Activated naive CD8-positive, alpha-beta T cell treated with anti-CD3 and anti-CD28 coated beads for 36 hours (primary cell): ENCODE results near the gene KCNE4. TPM values are rescaled to one million over a fixed set of nuclear protein-coding genes. Genes with fewer than 3 reads are reported as not detected.

Experiments
- DNase-seq: peaks from one replicate; pipeline ENCODE4 v3.0.0; 2021
- H3K27ac Mint-ChIP-seq: one replicate; pipeline ENCODE4 v1.8.0; 2022; ENCODE audit warnings: mild to moderate bottlenecking, moderate library complexity, mixed read lengths
- H3K27me3 Mint-ChIP-seq: one replicate; pipeline ENCODE4 v1.8.0; 2022; ENCODE audit warnings: mild to moderate bottlenecking, mixed read lengths
- H3K36me3 Mint-ChIP-seq: one replicate; pipeline ENCODE4 v1.8.0; 2021; ENCODE audit warnings: mild to moderate bottlenecking, mixed read lengths
- H3K4me1 Mint-ChIP-seq: one replicate; pipeline ENCODE4 v1.8.0; 2021; ENCODE audit warnings: mixed read lengths
- H3K4me3 Mint-ChIP-seq: one replicate; pipeline ENCODE4 v1.8.0; 2022; ENCODE audit warnings: mild to moderate bottlenecking, moderate library complexity, mixed read lengths
- H3K9me3 Mint-ChIP-seq: one replicate; pipeline ENCODE4 v1.8.0; 2022; ENCODE audit warnings: mixed read lengths
- total RNA-seq, 2 experiments: library from RNA; stranded (reverse); gene quantifications; one replicate each; pipeline ENCODE4 v1.2.3, GENCODE V29; 2021

KCNE4 gene
- total RNA-seq, 2 experiments from 2014 or later, result not detected

GRCh38 chr2:223047260-223047761 is 4.7 kb upstream of the KCNE4 start:
- no peaks in the 10 kb centered on the region for H3K36me3 Mint-ChIP-seq

DNA sequence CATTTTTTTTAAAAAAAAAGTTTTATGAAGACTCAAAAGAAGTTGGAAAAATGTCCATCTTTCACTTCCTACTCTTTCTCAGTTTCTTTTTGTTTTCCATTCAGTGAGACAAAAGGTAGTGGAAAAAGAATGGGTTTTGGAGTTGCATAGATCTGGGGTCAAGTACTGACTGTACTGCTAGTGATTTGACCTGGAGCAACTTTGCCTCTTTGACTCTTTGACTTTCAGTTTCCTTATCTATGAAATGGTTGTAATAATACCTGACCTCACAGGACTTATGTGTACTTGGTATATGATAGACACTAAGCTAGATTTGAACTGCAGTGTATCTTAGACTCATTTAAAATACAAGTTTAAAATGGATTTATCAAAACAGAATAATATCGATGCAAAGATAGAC is 3.5 kb upstream of the KCNE4 start:
- Mint-ChIP-seq H3K27ac (no peak overlapping the region), H3K27me3 (peaks cover 11% of the 10 kb centered on the region), H3K36me3 (no peaks in the 10 kb centered on the region), H3K4me3 (no peak overlapping the region), H3K4me1 (peaks cover 7% of the 10 kb centered on the region), H3K9me3 (no peaks in the 10 kb centered on the region)
- no peak for DNase-seq

More at GRCh38 chr2:223047260-223047761, 4.7 kb upstream of the KCNE4 start:
- H3K4me3 Mint-ChIP-seq, result no peak overlapping the region
- peaks cover 12% of the 10 kb centered on the region for H3K4me1 Mint-ChIP-seq
- H3K9me3 Mint-ChIP-seq, result no peaks in the 10 kb centered on the region
- peaks cover 9% of the 10 kb centered on the region for H3K27me3 Mint-ChIP-seq
- DNase-seq, result no peak
- H3K27ac Mint-ChIP-seq, result no peak overlapping the region

DNA sequence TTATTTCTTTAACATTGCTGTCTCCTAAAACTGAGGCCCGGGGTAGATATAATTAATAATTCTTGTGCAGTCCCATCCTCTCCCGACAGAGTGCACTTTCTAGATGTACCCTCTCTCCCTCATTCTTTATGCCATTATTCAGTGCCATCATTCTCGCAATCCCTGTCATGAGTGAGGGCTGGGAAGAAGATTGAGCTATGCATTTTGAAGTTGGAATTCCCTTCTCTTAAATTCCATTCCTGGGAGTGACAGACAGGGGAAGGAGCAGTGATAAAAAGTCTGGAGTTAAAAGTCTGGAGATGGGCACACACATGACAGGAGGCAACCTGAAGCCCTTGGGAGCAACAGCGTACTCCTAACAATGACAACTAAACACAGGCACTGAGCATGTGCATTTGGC is 2.6 kb upstream of the KCNE4 start:
- H3K4me3 Mint-ChIP-seq, result no peak overlapping the region
- H3K9me3 Mint-ChIP-seq, result no peaks in the 10 kb centered on the region
- no peak for DNase-seq
- H3K27me3 Mint-ChIP-seq, result peaks cover 18% of the 10 kb centered on the region
- H3K4me1 Mint-ChIP-seq, result peaks cover 3% of the 10 kb centered on the region
- no peaks in the 10 kb centered on the region for H3K36me3 Mint-ChIP-seq
- no peak overlapping the region for H3K27ac Mint-ChIP-seq

- Mint-ChIP-seq H3K36me3 (no peaks in the 10 kb centered on the region), H3K27me3 (peaks cover 18% of the 10 kb centered on the region), H3K4me3 (no peak overlapping the region), H3K4me1 (peaks cover 3% of the 10 kb centered on the region), H3K9me3 (no peaks in the 10 kb centered on the region), H3K27ac (no peak overlapping the region)
- DNase-seq, result no peak
These were observed 1.8 kb upstream of the KCNE4 start for GRCh38 chr2:223050188-223050587.

- H3K4me1 Mint-ChIP-seq, result peaks cover 3% of the 10 kb centered on the region
- no peaks in the 10 kb centered on the region for H3K9me3 Mint-ChIP-seq
- no peak overlapping the region for H3K4me3 Mint-ChIP-seq
- peaks cover 19% of the 10 kb centered on the region for H3K27me3 Mint-ChIP-seq
- H3K36me3 Mint-ChIP-seq, result no peaks in the 10 kb centered on the region
- DNase-seq, result no peak
- no peak overlapping the region for H3K27ac Mint-ChIP-seq
These were observed 988 bp upstream of the KCNE4 start for GRCh38 chr2:223050900-223051504.

- Mint-ChIP-seq H3K4me3 (no peak overlapping the region), H3K27me3 (peaks cover 20% of the 10 kb centered on the region), H3K36me3 (no peaks in the 10 kb centered on the region), H3K9me3 (no peaks in the 10 kb centered on the region), H3K27ac (no peak overlapping the region), H3K4me1 (peaks cover 3% of the 10 kb centered on the region)
- DNase-seq, result no peak
These were observed 826 bp downstream of the KCNE4 start for GRCh38 chr2:223052548-223053483.

DNA sequence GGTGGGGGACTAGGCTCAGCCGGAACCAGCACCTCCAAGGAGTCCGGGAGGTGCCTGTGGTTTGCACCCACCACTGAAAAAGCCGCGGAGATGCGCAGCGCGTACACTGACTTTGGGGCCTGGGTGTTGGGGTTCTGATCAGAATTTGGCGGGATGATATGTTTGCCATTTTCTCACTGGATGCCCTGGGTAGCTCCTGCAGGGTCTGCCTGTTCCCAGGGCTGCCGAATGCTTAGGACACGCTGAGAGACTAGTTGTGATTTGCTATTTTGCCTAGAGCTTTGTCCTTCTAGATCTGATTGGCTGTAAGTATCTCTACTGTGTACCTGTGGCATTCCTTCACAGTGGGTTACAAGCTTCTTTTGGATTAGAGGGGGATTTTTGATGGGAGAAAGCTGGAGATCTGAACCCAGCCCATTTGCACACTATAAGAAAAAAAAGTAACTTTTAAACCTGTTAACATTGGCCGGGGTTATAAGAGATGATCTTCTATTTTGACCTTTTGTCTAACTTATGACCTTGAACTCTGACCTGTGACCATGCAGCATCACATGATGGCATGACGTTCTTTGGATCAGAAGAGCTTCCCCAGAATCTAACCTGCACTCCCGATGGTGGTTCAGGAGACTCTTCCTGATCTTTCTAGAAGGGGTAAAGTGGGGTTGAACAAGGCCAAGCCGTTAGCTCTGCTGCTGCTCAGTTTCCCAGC is 1.6 kb downstream of the KCNE4 start:
- H3K27ac Mint-ChIP-seq, result no peak overlapping the region
- H3K27me3 Mint-ChIP-seq, result peaks cover 20% of the 10 kb centered on the region
- no peaks in the 10 kb centered on the region for H3K9me3 Mint-ChIP-seq
- H3K4me3 Mint-ChIP-seq, result no peak overlapping the region
- H3K4me1 Mint-ChIP-seq, result peaks cover under 1% of the 10 kb centered on the region
- H3K36me3 Mint-ChIP-seq, result no peaks in the 10 kb centered on the region
- no peak for DNase-seq

DNA sequence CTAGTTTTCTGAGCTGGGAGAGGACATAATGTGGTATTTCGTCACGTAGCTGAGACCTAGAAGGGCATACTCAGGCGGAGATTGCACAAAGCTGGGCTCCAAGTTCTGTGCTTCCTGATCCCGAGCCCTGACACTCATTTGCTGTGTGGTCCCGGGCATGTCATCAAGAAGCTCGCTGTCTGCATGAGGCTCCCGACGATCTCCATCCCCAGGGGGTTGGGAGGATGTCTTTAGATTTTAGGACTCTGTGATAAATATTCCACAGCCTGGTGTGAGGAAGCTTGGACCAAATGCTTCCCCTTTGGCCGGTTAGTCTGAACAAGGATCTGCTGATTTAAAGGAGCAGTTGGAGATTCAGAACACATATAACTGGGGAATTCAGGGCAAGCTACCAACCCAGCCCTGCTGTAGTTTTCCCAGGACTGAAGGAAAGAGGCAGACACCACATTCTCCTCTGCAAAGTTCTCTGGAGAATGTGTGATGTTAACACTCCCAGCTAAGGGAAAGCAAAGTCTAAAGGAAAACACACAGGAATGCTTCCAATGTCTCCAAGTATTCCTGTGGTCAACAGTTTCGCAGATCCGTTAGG is 2.3 kb downstream of the KCNE4 start:
- Mint-ChIP-seq H3K4me1 (no peaks in the 10 kb centered on the region), H3K27me3 (peaks cover 22% of the 10 kb centered on the region), H3K4me3 (no peak overlapping the region), H3K27ac (no peak overlapping the region), H3K36me3 (no peaks in the 10 kb centered on the region), H3K9me3 (no peaks in the 10 kb centered on the region)
- no peak for DNase-seq

GRCh38 chr2:223055140-223055539 is 3.1 kb downstream of the KCNE4 start:
- H3K4me1 Mint-ChIP-seq, result no peaks in the 10 kb centered on the region
- H3K36me3 Mint-ChIP-seq, result no peaks in the 10 kb centered on the region
- H3K27ac Mint-ChIP-seq, result no peak overlapping the region
- H3K4me3 Mint-ChIP-seq, result no peak overlapping the region
- H3K9me3 Mint-ChIP-seq, result no peaks in the 10 kb centered on the region
- H3K27me3 Mint-ChIP-seq, result peaks cover 24% of the 10 kb centered on the region
- DNase-seq, result no peak

GRCh38 chr2:223055836-223056235 is 3.8 kb downstream of the KCNE4 start:
- Mint-ChIP-seq H3K9me3 (no peaks in the 10 kb centered on the region), H3K4me1 (no peaks in the 10 kb centered on the region), H3K27ac (no peak overlapping the region), H3K4me3 (no peak overlapping the region), H3K27me3 (peaks cover 24% of the 10 kb centered on the region), H3K36me3 (no peaks in the 10 kb centered on the region)
- DNase-seq, result no peak

DNA sequence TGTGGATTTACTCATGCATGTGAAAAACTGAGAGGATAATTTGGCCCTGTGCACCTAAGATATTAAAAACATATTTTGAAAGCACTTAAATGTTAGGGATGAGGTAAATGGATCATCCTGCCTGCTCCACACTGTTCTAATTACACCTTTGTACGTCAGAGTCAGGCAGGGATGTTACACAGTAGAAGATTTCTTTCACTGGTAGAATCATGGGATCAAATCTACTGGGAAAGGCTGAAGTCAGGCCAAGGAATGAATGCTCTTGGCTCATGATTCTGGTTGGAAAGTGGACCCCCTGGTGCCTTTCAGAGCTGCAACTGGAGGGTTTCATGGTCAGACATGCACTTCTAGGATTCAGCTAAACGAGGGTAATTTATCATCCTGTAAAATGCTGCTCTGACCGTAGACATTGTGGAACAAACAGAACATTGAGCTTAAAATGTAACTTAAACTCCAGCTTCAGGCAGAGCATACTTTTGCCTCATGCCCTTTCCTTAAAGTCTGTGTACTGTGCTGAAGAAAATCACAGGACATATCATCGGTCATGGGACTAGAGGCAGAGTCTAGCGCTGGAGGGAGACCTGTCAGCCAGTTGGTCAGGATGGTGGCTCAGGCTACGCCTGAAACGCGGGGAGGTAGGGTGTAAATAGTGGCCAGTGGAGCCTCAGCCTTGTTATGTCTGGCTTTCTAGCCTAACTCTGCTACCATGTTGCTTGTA is 4.9 kb downstream of the KCNE4 start:
- no peak overlapping the region for H3K27ac Mint-ChIP-seq
- no peaks in the 10 kb centered on the region for H3K4me1 Mint-ChIP-seq
- DNase-seq, result no peak
- H3K27me3 Mint-ChIP-seq, result peaks cover 29% of the 10 kb centered on the region
- no peaks in the 10 kb centered on the region for H3K36me3 Mint-ChIP-seq
- no peak overlapping the region for H3K4me3 Mint-ChIP-seq
- no peaks in the 10 kb centered on the region for H3K9me3 Mint-ChIP-seq

DNA sequence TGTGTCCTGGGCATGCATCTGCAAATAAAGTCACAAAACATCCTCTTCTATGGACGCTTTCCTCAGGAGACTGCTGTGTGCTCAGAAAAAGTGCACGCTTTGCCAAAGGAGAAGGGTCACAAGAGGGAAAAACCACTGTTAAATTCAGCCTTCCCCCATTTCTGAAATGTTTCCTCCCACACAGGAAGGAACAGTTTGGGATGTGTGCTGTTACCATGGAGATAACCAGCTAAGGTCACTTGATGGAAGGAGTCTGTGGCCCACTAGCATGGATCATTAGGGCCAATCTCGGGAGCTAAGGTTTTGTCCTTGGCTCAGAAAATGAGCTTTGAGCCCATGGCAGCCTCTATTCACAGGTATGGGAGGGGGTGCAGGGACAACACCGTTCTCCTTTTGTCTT is 5.6 kb downstream of the KCNE4 start:
- no peaks in the 10 kb centered on the region for H3K36me3 Mint-ChIP-seq
- peaks cover 24% of the 10 kb centered on the region for H3K27me3 Mint-ChIP-seq
- no peak for DNase-seq
- H3K9me3 Mint-ChIP-seq, result no peaks in the 10 kb centered on the region
- H3K4me1 Mint-ChIP-seq, result no peaks in the 10 kb centered on the region
- H3K27ac Mint-ChIP-seq, result no peak overlapping the region
- no peak overlapping the region for H3K4me3 Mint-ChIP-seq

DNA sequence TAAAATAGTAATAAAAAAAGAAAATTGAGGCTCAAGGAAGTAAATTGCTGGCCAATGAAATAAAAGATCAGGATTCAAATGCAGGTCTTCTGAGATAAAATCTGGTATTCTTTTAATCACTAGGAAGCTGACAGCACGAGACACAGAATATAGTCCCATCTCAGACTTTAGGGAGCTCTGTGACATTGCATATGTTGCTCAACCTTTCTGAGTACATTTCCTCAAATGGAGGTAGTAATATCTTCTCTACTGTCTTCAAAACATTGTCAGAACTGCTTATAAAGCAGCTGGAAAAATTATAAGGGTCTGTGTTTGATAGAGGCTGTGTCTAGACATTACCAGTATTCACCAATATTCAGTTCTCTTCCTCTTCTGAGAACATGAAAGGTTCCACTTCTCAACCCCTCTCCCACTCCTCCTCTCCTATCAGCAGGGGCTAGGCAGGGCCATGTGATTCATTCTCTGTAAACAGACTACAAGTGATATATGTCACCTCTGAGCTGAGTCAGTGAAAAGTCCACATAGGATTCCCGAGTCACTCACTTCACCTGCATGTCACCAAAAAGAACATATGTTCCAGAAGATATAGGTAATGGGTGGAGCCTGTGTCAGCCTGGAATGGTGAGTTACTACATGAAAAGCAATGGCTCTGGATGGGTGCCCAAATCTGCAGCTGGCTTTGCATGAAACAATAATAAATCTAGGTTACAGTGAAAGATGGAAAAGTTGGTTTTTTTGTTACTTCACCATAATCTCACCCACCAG is 7.1 kb downstream of the KCNE4 start:
- no peaks in the 10 kb centered on the region for H3K9me3 Mint-ChIP-seq
- H3K4me3 Mint-ChIP-seq, result no peak overlapping the region
- H3K4me1 Mint-ChIP-seq, result no peaks in the 10 kb centered on the region
- H3K27me3 Mint-ChIP-seq, result peaks cover 17% of the 10 kb centered on the region
- DNase-seq, result no peak
- H3K36me3 Mint-ChIP-seq, result no peaks in the 10 kb centered on the region
- H3K27ac Mint-ChIP-seq, result no peak overlapping the region
